IMR-90 (cell line): ENCODE measurements around the gene CDH15. TPM values are rescaled to one million over a fixed set of nuclear protein-coding genes. Genes with fewer than 3 reads are reported as not detected.

Experiments
- ATAC-seq: fragments of 200-7000 bp; cut with Tn5 transposase; 2 replicates; pipeline ENCODE4 v1.9.1; 2020; ENCODE audit warnings: low read depth, mild to moderate bottlenecking, moderate library complexity
- BruUV-seq: library from RNA; stranded (reverse); fragments of 400-500 nt; replicated peaks from 2 replicates; lab custom pipeline; 2021; lab: Mats Ljungman, UMichigan
- CTCF ChIA-PET: fragments of 300-600 bp; formaldehyde crosslinking; extraction: SDS; loops from one replicate; lab custom pipeline; 2021; ENCODE audit warnings: antibody characterized with exemption; lab: Yijun Ruan, JAX
- POLR2A ChIA-PET: fragments of 300-600 bp; sonication (Branson Sonifier 250); formaldehyde crosslinking; loops from one replicate; lab custom pipeline; 2022; ENCODE audit warnings: antibody characterized with exemption; ENCODE audit not compliant: unreplicated experiment; lab: Charles Lee
- DNase-seq: peaks from one replicate; pipeline ENCODE4 v3.0.0; 2013
- H2AFZ ChIP-seq: replicated peaks from 2 replicates; pipeline ENCODE3; 2013; ENCODE audit warnings: low read length, mild to moderate bottlenecking; ENCODE audit not compliant: poor library complexity
- H2AK5ac ChIP-seq: 2 replicates; pipeline ENCODE4 v1.6.1; 2013; ENCODE audit warnings: low read depth, low read length, inconsistent platforms
- H2AK9ac ChIP-seq: replicated peaks from 2 replicates; pipeline ENCODE3; 2013; ENCODE audit warnings: mild to moderate bottlenecking, low read depth, low read length, moderate library complexity; ENCODE audit not compliant: poor library complexity
- H2BK120ac ChIP-seq: 2 replicates; pipeline ENCODE4 v1.6.1; 2013; ENCODE audit warnings: low read depth, low read length, inconsistent platforms
- H2BK15ac ChIP-seq: 3 replicates; pipeline ENCODE4 v1.6.1; 2013; ENCODE audit warnings: low read depth, low read length, inconsistent platforms
- H2BK20ac ChIP-seq: 2 replicates; pipeline ENCODE4 v1.6.1; 2013; ENCODE audit warnings: low read depth, mild to moderate bottlenecking, inconsistent platforms, low read length, moderate library complexity
- H2BK5ac ChIP-seq: 2 replicates; pipeline ENCODE4 v1.6.1; 2013; ENCODE audit warnings: mild to moderate bottlenecking, low read depth, low read length, inconsistent platforms; ENCODE audit not compliant: poor library complexity, severe bottlenecking
- H3K14ac ChIP-seq: replicated peaks from 2 replicates; pipeline ENCODE4 v1.6.1; 2013; ENCODE audit warnings: low read depth, low read length, inconsistent platforms
- H3K18ac ChIP-seq: 2 replicates; pipeline ENCODE4 v1.6.1; 2013; ENCODE audit warnings: low read depth, low read length, control low read depth
- H3K23ac ChIP-seq: 2 replicates; pipeline ENCODE4 v1.6.1; 2013; ENCODE audit warnings: low read depth, low read length, inconsistent platforms
- H3K27ac ChIP-seq: 2 replicates; pipeline ENCODE4 v1.5.1; 2013; ENCODE audit warnings: mild to moderate bottlenecking, control low read depth, low read length; ENCODE audit not compliant: insufficient read depth
- H3K27me3 ChIP-seq: 2 replicates; pipeline ENCODE4 v1.6.1; 2013; ENCODE audit warnings: low read length; ENCODE audit not compliant: control insufficient read depth, insufficient read depth
- H3K36me3 ChIP-seq: 2 replicates; pipeline ENCODE4 v1.6.1; 2013; ENCODE audit warnings: low read length, mixed read lengths; ENCODE audit not compliant: control insufficient read depth, insufficient read depth
- H3K4ac ChIP-seq: 2 replicates; pipeline ENCODE4 v1.6.1; 2013; ENCODE audit warnings: low read depth, low read length, inconsistent platforms
- H3K4me1 ChIP-seq: 2 replicates; pipeline ENCODE4 v1.6.1; 2013; ENCODE audit warnings: low read length, mixed read lengths; ENCODE audit not compliant: control insufficient read depth, insufficient read depth
- H3K4me2 ChIP-seq: 2 replicates; pipeline ENCODE4 v1.6.1; 2013; ENCODE audit warnings: low read depth, mild to moderate bottlenecking, control low read depth, low read length, moderate library complexity
- H3K4me3 ChIP-seq: 2 replicates; pipeline ENCODE4 v1.5.1; 2013; ENCODE audit warnings: low read depth, mild to moderate bottlenecking, control low read depth, low read length, moderate library complexity; ENCODE audit not compliant: insufficient read depth
- H3K56ac ChIP-seq: 2 replicates; pipeline ENCODE4 v1.6.1; 2013; ENCODE audit warnings: low read length, inconsistent platforms; ENCODE audit not compliant: insufficient read depth; ENCODE audit errors: extremely low read depth
- H3K79me1 ChIP-seq, 2 experiments: 2 replicates each; pipeline ENCODE4 v1.6.1; 2013; ENCODE audit warnings: low read length in 2 of 2, inconsistent platforms in 1 of 2, low read depth in 1 of 2
- H3K9ac ChIP-seq: 2 replicates; pipeline ENCODE4 v1.6.1; 2013; ENCODE audit warnings: low read depth, low read length, control low read depth
- H3K9me1 ChIP-seq: 2 replicates; pipeline ENCODE4 v1.6.1; 2013; ENCODE audit warnings: low read length, inconsistent platforms; ENCODE audit not compliant: insufficient read depth
- H3K9me3 ChIP-seq: 2 replicates; pipeline ENCODE4 v1.6.1; 2013; ENCODE audit warnings: low read length; ENCODE audit not compliant: control insufficient read depth, insufficient read depth
- H4K20me1 ChIP-seq: 2 replicates; pipeline ENCODE4 v1.6.1; 2013; ENCODE audit warnings: low read length, inconsistent platforms; ENCODE audit not compliant: insufficient read depth
- H4K5ac ChIP-seq: 2 replicates; pipeline ENCODE4 v1.6.1; 2013; ENCODE audit warnings: mild to moderate bottlenecking, low read depth, low read length, control low read depth
- H4K8ac ChIP-seq, 2 experiments: 2 replicates each; pipeline ENCODE4 v1.6.1; 2013; ENCODE audit warnings: low read depth in 2 of 2, low read length in 2 of 2, control low read depth in 1 of 2, inconsistent platforms in 1 of 2
- H4K91ac ChIP-seq: 2 replicates; pipeline ENCODE4 v1.6.1; 2013; ENCODE audit warnings: low read depth, low read length, inconsistent platforms; ENCODE audit not compliant: insufficient read depth
- CTCF ChIP-seq: conservative IDR thresholded peaks from 2 replicates; pipeline ENCODE4 v1.5.1; 2012; ENCODE audit warnings: mild to moderate bottlenecking, low read depth, low read length, improper control_type of control experiment
- ELK1 ChIP-seq: fragments of 150-350 bp; IDR thresholded peaks from 2 replicates; pipeline ENCODE4 v1.6.1; 2016; ENCODE audit warnings: low read depth, mild to moderate bottlenecking, low read length, moderate library complexity, borderline replicate concordance
- MAZ ChIP-seq: IDR thresholded peaks from 2 replicates; pipeline ENCODE4 v1.6.1; 2012; ENCODE audit warnings: low read depth, mild to moderate bottlenecking, low read length, improper control_type of control experiment, moderate library complexity, borderline replicate concordance
- MXI1 ChIP-seq: IDR thresholded peaks from 2 replicates; pipeline ENCODE4 v1.6.1; 2012; ENCODE audit warnings: low read depth, mild to moderate bottlenecking, low read length, moderate library complexity, borderline replicate concordance
- POLR2A ChIP-seq: IDR thresholded peaks from 2 replicates; pipeline ENCODE4 v1.6.1; 2012; ENCODE audit warnings: mild to moderate bottlenecking, low read depth, low read length
- WGBS, 2 experiments: methylation state at CpG; one replicate each; pipeline versions ENCODE4 v1.1.5 to v1.1.7; 2013; ENCODE audit warnings: missing lambda C conversion rate in 2 of 2; ENCODE audit not compliant: insufficient read length in 1 of 2; ENCODE audit errors: extremely low coverage in 2 of 2; 5-methylcytosine and 5-hydroxymethylcytosine counted together
- dilution Hi-C: fragments of 300-500 bp; cut with HindIII; formaldehyde crosslinking; loops from one replicate; pipeline ENCODE4 v1.14.3; 2018; ENCODE audit warnings: low sequenced_read_pairs; ENCODE audit not compliant: unreplicated experiment
- in situ Hi-C: fragments of 300-500 bp; cut with MboI; formaldehyde crosslinking; loops from 3 replicates; pipeline ENCODE4 v1.14.3; 2019; ENCODE audit warnings: low sequenced_read_pairs, inconsistent platforms, mixed read lengths
- intact Hi-C: fragments of 100-400 bp; cut with micrococcal nuclease; formaldehyde crosslinking; loops from 2 replicates; pipeline ENCODE4 v1.10.0; 2022
- polyA plus RNA-seq, 3 experiments: library from polyadenylated mRNA; depleted of rRNA; stranded (reverse); fragments of >200 nt; gene quantifications; 2 replicates each; pipeline ENCODE4 v1.2.3, GENCODE V29; 2012; ENCODE audit warnings: low replicate concordance in 1 of 3
- total RNA-seq: library from RNA; depleted of rRNA; stranded (reverse); fragments of >200 nt; gene quantifications from 2 replicates; pipeline ENCODE4 v1.2.3, GENCODE V29; 2012

CDH15 gene
- total and polyA plus RNA-seq, 2 of the 4 experiments (the other 2 are of a cell fraction) = 0.18 to 0.62 TPM

GRCh38 chr16:89144681-89145080 is 26.9 kb upstream of the CDH15 start:
- no peak overlapping the region for H3K9ac ChIP-seq
- H2AFZ ChIP-seq = no peak overlapping the region
- intact Hi-C loops = no loop called here
- no peaks in the 10 kb centered on the region for H4K20me1 ChIP-seq
- H3K4me3 ChIP-seq = no peak overlapping the region
- dilution Hi-C loops = no loop called here
- no peak overlapping the region for H2BK5ac ChIP-seq
- H3K4ac ChIP-seq = no peak overlapping the region
- CTCF ChIA-PET = no interaction called here
- in situ Hi-C loops = no loop called here
- no peak overlapping the region for H4K8ac ChIP-seq
- H3K4me1 ChIP-seq = no peaks in the 10 kb centered on the region
- H3K36me3 ChIP-seq = peaks cover 32% of the 10 kb centered on the region
- no peak overlapping the region for H3K23ac ChIP-seq
- TF ChIP-seq ELK1 (no peak), CTCF (no peak), POLR2A (no peak), MXI1 (no peak), MAZ (no peak)
- WGBS, 2 experiments = 74% methylated on average over 3 of the region's 6 CpGs; no CpG with 5 or more reads in 1 of the 2 experiments
- no TSS peak for BruUV-seq
- H4K91ac ChIP-seq = no peak overlapping the region
- no peaks in the 10 kb centered on the region for H3K9me1 ChIP-seq
- H3K18ac ChIP-seq = no peak overlapping the region
- no peak overlapping the region for H2BK120ac ChIP-seq
- H3K9me3 ChIP-seq = no peaks in the 10 kb centered on the region
- no peak overlapping the region for H2AK9ac ChIP-seq
- H3K27ac ChIP-seq = no peak overlapping the region
- H3K27me3 ChIP-seq = no peaks in the 10 kb centered on the region
- H2AK5ac ChIP-seq = no peak overlapping the region
- 0 out of 4 replicates have a peak, but pooled peaks cover 0 to 2% of the 10 kb centered on the region in 2 experiments for H3K79me1 ChIP-seq
- H2BK20ac ChIP-seq = no peak overlapping the region
- ATAC-seq = no peak
- POLR2A ChIA-PET = no interaction called here
- H2BK15ac ChIP-seq = no peak overlapping the region
- no peak overlapping the region for H4K5ac ChIP-seq
- no peak overlapping the region for H3K14ac ChIP-seq
- H3K4me2 ChIP-seq = no peak overlapping the region
- H3K56ac ChIP-seq = no peak overlapping the region
- no peak for DNase-seq
